Measurements from ENCODE around the gene ELAC2.

DNA sequence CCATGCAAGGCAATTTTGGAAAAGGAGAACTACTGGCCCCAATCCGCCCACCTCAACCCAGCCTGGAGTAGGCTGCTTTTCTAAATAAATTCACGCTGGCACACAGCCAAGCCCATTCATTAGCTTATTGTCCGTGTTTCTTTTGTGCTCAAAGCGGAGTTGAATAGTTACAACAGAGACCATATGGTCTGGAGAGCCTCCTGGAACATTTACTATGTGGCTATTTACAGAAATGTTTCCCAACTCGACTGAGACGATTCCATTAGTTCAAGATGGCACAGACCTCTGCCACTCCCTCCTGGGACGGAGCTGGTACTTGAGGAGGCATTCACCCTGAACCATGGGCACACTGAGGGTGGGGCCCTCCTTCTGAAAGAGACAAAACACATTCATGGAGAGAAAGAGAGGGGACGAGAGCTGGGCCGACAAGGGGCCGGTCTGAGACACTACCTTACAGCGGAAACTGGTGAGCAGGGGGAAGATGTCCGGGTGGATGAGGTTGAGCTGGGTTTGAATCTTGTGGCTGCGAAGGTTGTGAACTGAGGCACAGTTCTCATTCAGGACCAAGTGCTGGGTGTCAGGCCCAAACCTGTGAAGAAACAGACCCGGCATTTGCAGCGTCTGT is 15.7 kb downstream of the ELAC2 start:
- TF ChIP-seq, protein P1, sequence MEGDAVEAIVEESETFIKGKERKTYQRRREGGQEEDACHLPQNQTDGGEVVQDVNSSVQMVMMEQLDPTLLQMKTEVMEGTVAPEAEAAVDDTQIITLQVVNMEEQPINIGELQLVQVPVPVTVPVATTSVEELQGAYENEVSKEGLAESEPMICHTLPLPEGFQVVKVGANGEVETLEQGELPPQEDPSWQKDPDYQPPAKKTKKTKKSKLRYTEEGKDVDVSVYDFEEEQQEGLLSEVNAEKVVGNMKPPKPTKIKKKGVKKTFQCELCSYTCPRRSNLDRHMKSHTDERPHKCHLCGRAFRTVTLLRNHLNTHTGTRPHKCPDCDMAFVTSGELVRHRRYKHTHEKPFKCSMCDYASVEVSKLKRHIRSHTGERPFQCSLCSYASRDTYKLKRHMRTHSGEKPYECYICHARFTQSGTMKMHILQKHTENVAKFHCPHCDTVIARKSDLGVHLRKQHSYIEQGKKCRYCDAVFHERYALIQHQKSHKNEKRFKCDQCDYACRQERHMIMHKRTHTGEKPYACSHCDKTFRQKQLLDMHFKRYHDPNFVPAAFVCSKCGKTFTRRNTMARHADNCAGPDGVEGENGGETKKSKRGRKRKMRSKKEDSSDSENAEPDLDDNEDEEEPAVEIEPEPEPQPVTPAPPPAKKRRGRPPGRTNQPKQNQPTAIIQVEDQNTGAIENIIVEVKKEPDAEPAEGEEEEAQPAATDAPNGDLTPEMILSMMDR (conservative IDR thresholded peaks at IDR 0.05; ENCODE audit: low read depth, low read length) = no peak
- no peak for TF ChIP-seq RFX5 (IDR thresholded peaks at IDR 0.05; ENCODE audit: low read depth, low read length)
